SK-N-MC (cell line): Measurements from ENCODE around the gene NEK9.

ENCODE experiments used
- DNase-seq: peaks from one replicate; pipeline ENCODE4 v3.0.0-alpha.2; 2011; ENCODE audit warnings: low read depth, low spot score
- H3K27ac ChIP-seq: fragments of 200-600 bp; sonication (generic); 2 replicates; pipeline ENCODE4 v1.5.1; 2016; ENCODE audit warnings: mixed run types
- H3K36me3 ChIP-seq: fragments of 200-600 bp; sonication (generic); 2 replicates; pipeline ENCODE4 v1.6.1; 2017; ENCODE audit warnings: antibody characterized with exemption, low read length, mixed read lengths; ENCODE audit not compliant: insufficient read depth
- H3K4me3 ChIP-seq: fragments of 200-600 bp; sonication (generic); 2 replicates; pipeline ENCODE4 v1.5.1; 2016
- H3K9ac ChIP-seq: fragments of 200-600 bp; sonication (generic); 2 replicates; pipeline ENCODE4 v1.8.0; 2017; ENCODE audit warnings: mixed run types, mixed read lengths; ENCODE audit not compliant: insufficient read length
- H3K9me3 ChIP-seq: fragments of 200-600 bp; sonication (generic); 2 replicates; pipeline ENCODE4 v1.6.1; 2017; ENCODE audit warnings: low read depth, mild to moderate bottlenecking, antibody characterized with exemption, low read length, moderate library complexity, mixed read lengths
- EZH2 ChIP-seq: fragments of 200-600 bp; sonication (generic); IDR thresholded peaks from one replicate; pipeline ENCODE4 v1.6.1; 2017; ENCODE audit warnings: antibody characterized with exemption
- FOXP2 ChIP-seq: optimal IDR thresholded peaks from 2 replicates; pipeline ENCODE3; 2011; ENCODE audit warnings: mild to moderate bottlenecking, moderate library complexity; ENCODE audit not compliant: insufficient read depth; ENCODE audit errors: extremely low read length, control extremely low read depth
- POLR2AphosphoS5 ChIP-seq: IDR thresholded peaks from 2 replicates; pipeline ENCODE4 v1.6.1; 2012; ENCODE audit warnings: mild to moderate bottlenecking, low read depth, low read length, borderline replicate concordance

Gene NEK9

DNA sequence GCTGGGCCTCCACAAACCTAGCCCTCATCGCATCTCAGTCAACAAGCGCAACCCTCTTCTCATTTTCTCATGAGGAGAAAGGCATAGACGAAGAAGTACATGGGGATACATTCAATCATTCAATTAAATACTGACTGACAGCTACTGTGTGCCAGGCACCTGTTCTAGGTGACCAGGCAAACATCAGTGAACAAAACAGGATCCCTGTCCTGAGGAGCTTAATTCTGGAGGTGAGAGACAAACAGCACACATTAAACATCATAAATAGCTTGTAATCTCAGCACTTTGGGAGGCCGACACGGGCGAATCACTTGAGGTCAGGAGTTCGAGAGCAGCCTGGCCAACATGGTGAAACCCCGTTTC, 62.7 kb downstream of the NEK9 start:
- H3K27ac ChIP-seq: no peak overlapping the region

DNA sequence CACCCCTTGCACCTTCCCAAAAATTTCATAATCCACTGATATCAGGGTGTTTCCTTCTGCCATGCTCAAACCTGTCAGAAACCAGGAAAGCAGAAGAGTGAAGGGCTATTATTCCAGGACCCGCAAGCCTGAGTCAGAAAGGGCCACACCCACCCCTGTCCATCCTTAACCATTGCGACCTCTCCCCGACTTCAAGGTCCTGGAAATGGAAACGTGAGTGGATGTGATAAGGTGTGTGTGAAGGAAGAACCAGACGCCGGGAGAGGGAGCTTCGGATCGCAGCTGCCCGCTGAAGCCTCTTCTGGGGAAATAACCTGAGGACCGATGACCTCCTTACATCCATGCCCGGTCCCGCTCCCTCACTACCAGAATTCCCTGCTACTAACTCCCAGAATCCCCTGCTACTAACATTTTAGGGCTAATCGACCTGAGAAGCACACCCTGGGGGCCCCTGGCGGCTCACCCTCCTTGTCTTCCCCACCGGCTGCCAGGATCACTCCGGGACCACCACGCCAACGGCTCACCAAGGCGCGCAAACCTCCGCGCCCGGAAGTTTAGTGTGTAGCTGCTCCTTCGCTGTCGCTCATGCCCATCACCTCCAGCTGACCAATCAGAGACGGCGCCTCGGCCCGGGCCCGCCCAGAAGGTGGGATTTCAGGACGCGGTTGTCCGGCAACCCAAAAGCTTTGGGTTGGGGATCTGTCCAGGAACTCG, 63.2 kb downstream of the NEK9 start, which contains the start of gene ACYP1:
ACYP1 (minus strand) TSS at position 534 of the 714 bp plus-strand sequence; CDS start at position 63, 471 bp downstream.
- peak; percentile 89 for TF ChIP-seq POLR2AphosphoS5
- no peak for TF ChIP-seq FOXP2
- no peak for DNase-seq
- no peak within 1 kb of the TSS for H3K27ac ChIP-seq
- peaks cover 28% of the 10 kb centered on the region for H3K36me3 ChIP-seq
- H3K4me3 ChIP-seq: peak within 1 kb of the TSS; percentile 93
- H3K9me3 ChIP-seq: peaks cover 10% of the 10 kb centered on the region; the same call in 1 of the 2 replicates
- H3K9ac ChIP-seq: peak within 1 kb of the TSS; percentile 82

More for the DNA sequence above, 62.7 kb downstream of the NEK9 start:
- Histone ChIP-seq H3K9me3 (peaks cover 10% of the 10 kb centered on the region; the same call in 1 of the 2 replicates), H3K9ac (peak overlapping the region; percentile 82), H3K4me3 (peak overlapping the region; percentile 93), H3K36me3 (peaks cover 24% of the 10 kb centered on the region)
- no peak for TF ChIP-seq POLR2AphosphoS5
- no peak for TF ChIP-seq FOXP2
- no peak for TF ChIP-seq EZH2
- DNase-seq: no peak

DNA sequence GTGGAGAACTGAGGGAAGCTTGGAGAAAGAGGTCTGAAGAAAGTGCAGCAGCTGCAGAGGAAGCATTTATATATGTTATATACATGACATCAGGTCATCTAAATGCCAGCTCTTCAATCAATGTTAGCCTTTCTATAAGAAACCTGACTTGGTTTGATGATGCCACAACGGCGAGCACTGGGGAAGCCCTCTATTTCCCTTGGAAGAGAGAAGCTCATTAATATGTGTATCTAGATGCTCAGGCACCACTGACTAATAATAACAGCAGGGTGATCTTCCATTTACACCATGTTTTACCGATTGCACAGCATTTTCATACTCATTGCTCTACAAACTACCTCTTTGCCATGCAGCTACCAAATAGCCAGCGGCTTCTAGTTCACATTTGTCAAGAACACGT, 63.8 kb downstream of the NEK9 start:
- Histone ChIP-seq H3K4me3 (peak overlapping the region; percentile 93), H3K36me3 (peaks cover 28% of the 10 kb centered on the region), H3K9ac (peak overlapping the region; percentile 82), H3K27ac (no peak overlapping the region), H3K9me3 (peaks cover 10% of the 10 kb centered on the region; the same call in 1 of the 2 replicates)
- no peak for TF ChIP-seq FOXP2
- TF ChIP-seq POLR2AphosphoS5: no peak
- no peak for TF ChIP-seq EZH2
- no peak for DNase-seq

GRCh38 chr14:75060420-75060819, 66.4 kb downstream of the NEK9 start:
- Histone ChIP-seq H3K9me3 (peaks cover 10% of the 10 kb centered on the region; the same call in 1 of the 2 replicates), H3K36me3 (peaks cover 47% of the 10 kb centered on the region), H3K9ac (no peak overlapping the region), H3K27ac (no peak overlapping the region), H3K4me3 (peak overlapping the region; percentile 18; the same call in 1 of the 2 replicates)
- no peak for DNase-seq
- TF ChIP-seq POLR2AphosphoS5 (no peak), FOXP2 (no peak), EZH2 (no peak)

GRCh38 chr14:75059642-75060041, 67.2 kb downstream of the NEK9 start:
- peak; percentile 67 for DNase-seq
- Histone ChIP-seq H3K27ac (peak overlapping the region; percentile 23; the same call in 1 of the 2 replicates), H3K36me3 (peaks cover 48% of the 10 kb centered on the region), H3K4me3 (no peak overlapping the region; the same call in 1 of the 2 replicates), H3K9me3 (peaks cover 10% of the 10 kb centered on the region; the same call in 1 of the 2 replicates), H3K9ac (no peak overlapping the region)
- peak; percentile 31; the same call in 1 of the 2 replicates for TF ChIP-seq POLR2AphosphoS5
- TF ChIP-seq FOXP2: no peak

DNA sequence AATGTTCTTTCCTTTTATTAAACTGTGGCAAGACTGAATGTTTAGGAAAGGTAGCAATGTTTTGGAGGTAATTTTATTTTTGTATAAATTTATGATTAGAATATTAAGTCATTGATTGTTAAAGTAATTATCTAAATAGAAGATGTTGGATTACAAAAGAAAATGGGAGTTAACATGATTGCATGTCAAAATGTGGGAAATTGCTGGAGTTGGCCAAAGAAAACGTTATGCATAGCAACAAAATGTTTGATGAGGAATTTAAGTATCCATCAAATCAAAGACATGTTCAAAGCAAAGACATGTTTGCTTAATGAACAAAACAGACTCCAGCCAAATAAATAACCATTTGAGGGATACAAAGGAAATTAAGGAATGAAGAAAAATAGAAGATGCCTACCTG, 72.4 kb downstream of the NEK9 start:
- Histone ChIP-seq H3K36me3 (peaks cover 38% of the 10 kb centered on the region), H3K9me3 (no peaks in the 10 kb centered on the region), H3K27ac (no peak overlapping the region; the same call in 1 of the 2 replicates), H3K9ac (no peak overlapping the region), H3K4me3 (no peak overlapping the region)
- DNase-seq: no peak
- no peak for TF ChIP-seq FOXP2
- no peak for TF ChIP-seq EZH2
- TF ChIP-seq POLR2AphosphoS5: no peak

DNA sequence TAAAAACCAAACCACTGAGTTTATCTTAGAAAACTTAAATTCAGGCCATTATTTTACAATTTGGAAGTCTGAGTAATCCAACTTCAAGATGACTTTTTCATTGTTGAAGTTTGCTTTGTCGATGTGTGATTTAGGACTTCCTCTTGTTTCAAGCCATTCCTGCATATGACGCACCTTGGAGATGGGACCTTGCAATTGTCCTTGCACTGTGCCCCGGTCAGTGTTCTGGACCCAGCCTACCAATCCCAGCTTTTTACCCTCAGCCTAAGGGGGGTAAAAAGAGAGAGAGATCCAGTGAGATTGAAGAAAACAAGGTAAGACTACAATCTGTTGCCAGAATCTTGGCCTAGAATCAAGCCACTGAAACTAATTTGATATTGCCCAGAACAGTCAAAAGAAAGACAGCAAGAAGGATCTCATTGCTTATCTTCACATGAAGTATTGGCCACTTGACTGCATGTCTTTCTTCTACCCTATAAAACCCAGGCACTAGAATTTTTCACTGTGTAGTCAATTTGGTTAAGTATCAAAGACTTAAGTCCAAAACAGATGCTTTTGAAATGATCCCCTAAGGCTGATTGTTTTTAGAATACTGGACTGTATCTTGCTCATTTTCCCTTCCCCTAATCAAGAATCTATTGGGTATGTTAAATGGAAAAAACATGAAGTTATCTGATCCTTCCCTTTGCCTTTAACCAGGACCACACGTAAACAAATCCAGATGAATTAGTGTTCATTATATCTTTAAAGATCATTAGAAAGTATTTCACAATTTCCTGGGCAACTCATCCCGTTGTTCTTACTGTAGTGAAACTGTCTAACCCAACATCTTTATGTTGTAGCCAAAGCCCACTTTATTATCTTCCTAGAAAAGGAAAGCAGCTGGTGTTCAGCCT, 73.2 kb downstream of the NEK9 start:
- Histone ChIP-seq H3K36me3 (peaks cover 32% of the 10 kb centered on the region), H3K9ac (no peak overlapping the region), H3K27ac (peak overlapping the region; percentile 9), H3K9me3 (no peaks in the 10 kb centered on the region), H3K4me3 (no peak overlapping the region)
- TF ChIP-seq FOXP2 (no peak), EZH2 (no peak), POLR2AphosphoS5 (no peak; the same call in 1 of the 2 replicates)
- no peak for DNase-seq

- DNase-seq: no peak
- H3K36me3 ChIP-seq: peaks cover 25% of the 10 kb centered on the region
- no peak overlapping the region for H3K27ac ChIP-seq
- TF ChIP-seq EZH2 (no peak), POLR2AphosphoS5 (no peak), FOXP2 (no peak)
- no peak overlapping the region for H3K9ac ChIP-seq
- no peaks in the 10 kb centered on the region for H3K9me3 ChIP-seq
- H3K4me3 ChIP-seq: no peak overlapping the region
Observed at GRCh38 chr14:75051556-75051899, 75.3 kb downstream of the NEK9 start.
